Mucosa of rectum (tissue), 2 donors: ENCODE measurements around the gene COL18A1.

Source experiments
- H3K27ac ChIP-seq, 2 donors: one replicate each; pipeline ENCODE4 v1.7.0; 2013; ENCODE audit warnings: inconsistent platforms in 2 of 2, low read depth in 2 of 2, low read length in 2 of 2
- H3K27me3 ChIP-seq, 2 donors: one replicate each; pipeline ENCODE4 v1.7.0; 2013; ENCODE audit warnings: low read length in 2 of 2; ENCODE audit not compliant: control insufficient read depth in 2 of 2, insufficient read depth in 2 of 2
- H3K36me3 ChIP-seq, 2 donors: one replicate each; pipeline ENCODE4 v1.7.0; 2013; ENCODE audit warnings: low read length in 2 of 2; ENCODE audit not compliant: control insufficient read depth in 2 of 2, insufficient read depth in 2 of 2
- H3K4me1 ChIP-seq, 2 donors: one replicate each; pipeline ENCODE4 v1.7.0; 2013; ENCODE audit warnings: low read length in 2 of 2, mild to moderate bottlenecking in 1 of 2; ENCODE audit not compliant: control insufficient read depth in 2 of 2, insufficient read depth in 2 of 2
- H3K4me3 ChIP-seq, 2 donors: one replicate each; pipeline ENCODE4 v1.7.0; 2013; ENCODE audit warnings: low read length in 2 of 2
- H3K9ac ChIP-seq, 2 donors: one replicate each; pipeline ENCODE4 v1.7.0; 2013; ENCODE audit warnings: low read length in 2 of 2, low read depth in 1 of 2, mild to moderate bottlenecking in 1 of 2
- H3K9me3 ChIP-seq, 2 donors: one replicate each; pipeline ENCODE4 v1.7.0; 2013; ENCODE audit warnings: low read length in 2 of 2; ENCODE audit not compliant: control insufficient read depth in 2 of 2
- donor health status: healthy.
- donor health status: Normal muscosa, but diverticular disease.

The COL18A1 gene

DNA sequence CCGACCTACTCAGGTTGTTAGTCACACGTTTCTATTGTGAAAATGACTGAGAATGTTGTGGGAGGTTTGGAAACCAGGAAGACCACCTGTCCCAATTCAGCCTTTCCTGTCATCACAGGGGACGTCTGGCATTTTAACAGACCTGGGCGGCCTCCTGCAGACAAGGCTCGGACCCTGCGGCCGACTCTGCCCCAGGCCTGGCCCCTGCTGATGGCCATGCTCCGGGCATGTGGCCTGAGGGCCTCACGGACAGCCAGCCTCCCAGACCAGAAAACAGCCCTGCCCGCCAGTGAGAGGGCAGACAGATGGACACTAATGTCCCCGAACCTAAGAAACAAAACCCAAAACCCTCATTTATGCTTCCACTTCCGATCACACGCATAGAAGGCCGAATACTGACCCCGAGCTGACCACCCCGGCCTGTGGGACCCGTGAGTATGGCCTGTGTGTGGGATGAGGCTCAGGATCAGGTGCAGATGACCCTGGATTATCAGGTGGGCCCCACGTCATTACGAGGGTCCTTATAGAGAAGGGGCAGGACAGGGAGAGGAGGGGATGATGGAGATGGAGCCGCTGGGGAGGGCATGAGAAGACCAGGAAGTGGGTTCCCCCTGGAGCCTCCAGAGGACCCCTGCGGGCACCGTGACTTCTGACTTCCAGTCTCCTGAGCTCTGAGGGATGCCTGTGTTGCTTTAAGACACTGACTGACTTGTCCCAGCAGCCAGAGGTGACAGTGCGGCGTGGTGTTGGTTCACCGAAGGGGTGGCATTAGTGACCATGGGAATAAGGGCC, 9.6 kb downstream of the COL18A1 start:
- no peaks in the 10 kb centered on the region for H3K36me3 ChIP-seq
- no peaks in the 10 kb centered on the region for H3K27me3 ChIP-seq
- no peaks in the 10 kb centered on the region for H3K9me3 ChIP-seq
- H3K4me3 ChIP-seq: no peak overlapping the region
- H3K27ac ChIP-seq: no peak overlapping the region
- no peak overlapping the region for H3K9ac ChIP-seq
- no peaks in the 10 kb centered on the region for H3K4me1 ChIP-seq

DNA sequence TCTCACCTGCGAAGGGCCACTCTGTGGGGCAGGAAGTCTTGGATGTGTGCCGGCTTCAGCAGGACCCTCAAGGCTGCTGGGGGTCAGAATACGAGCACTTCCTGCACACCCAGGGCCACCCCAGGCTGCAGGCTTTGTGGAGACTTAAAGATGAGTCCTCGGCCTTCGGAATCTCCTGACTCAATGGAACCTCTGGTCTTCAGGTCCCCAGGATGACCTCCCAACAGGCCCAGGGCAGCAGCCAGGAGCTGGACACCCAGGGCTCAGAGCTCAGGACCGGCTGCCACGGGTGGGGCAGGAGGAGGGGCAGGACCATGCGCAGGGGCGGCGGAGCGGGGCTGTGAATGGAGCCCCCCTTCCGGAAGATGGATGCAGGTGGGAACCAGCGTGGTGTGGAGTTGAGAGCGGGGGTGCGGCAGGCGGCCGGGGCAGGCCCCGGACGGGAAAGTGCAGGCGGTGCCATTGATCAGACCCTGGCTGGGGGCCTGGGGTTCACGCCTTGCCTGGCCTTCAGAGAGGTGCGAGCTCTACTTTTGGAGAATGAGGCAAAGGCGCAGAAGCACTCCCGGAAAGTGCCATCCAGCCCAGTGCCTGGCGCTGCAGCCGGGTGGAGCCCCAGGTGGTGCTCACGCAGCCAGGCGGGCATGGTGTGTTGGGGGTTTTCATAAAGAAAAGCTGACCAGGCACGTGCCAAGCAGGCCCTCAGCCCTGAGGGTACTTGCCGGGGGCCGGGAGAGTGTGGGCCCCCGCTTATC, 10.4 kb downstream of the COL18A1 start:
- no peak overlapping the region for H3K9ac ChIP-seq
- no peaks in the 10 kb centered on the region for H3K9me3 ChIP-seq
- H3K4me1 ChIP-seq: no peaks in the 10 kb centered on the region
- no peaks in the 10 kb centered on the region for H3K36me3 ChIP-seq
- no peaks in the 10 kb centered on the region for H3K27me3 ChIP-seq
- no peak overlapping the region for H3K4me3 ChIP-seq
- H3K27ac ChIP-seq: no peak overlapping the region

DNA sequence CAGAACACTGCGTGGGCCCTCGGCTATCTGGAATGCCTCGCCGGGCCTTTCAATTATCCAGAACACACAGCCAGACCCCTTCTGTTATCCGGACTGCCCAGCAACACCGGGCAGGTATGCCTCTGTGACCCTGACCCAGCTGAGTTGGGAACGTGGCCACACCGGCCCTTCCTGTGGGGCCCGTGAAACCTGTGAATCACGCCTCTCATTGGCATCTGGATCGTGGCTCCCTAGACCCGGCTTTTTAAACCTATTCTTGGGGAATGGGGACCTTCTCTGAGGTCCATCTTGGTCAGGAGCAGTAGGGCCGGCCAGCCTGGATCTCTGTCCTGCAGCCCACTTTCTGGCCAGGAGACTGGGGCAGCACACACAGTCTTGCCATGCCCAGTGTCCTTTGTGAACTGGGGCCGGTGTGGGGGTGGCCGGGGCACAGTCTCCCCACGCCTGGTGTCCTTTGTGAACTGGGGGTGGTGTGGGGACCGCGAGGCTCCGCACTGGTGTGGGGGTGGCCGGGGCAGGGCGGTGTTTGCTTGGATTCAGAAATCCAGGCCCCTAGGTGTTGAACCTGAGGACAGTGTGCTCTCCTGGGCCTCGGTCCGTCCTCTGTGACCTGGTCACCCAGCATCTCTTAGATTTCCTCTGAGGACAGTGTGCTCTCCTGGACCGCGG, 11.1 kb downstream of the COL18A1 start:
- Histone ChIP-seq H3K4me3 (no peak overlapping the region), H3K36me3 (no peaks in the 10 kb centered on the region), H3K27ac (no peak overlapping the region), H3K4me1 (no peaks in the 10 kb centered on the region), H3K9ac (no peak overlapping the region), H3K27me3 (no peaks in the 10 kb centered on the region), H3K9me3 (no peaks in the 10 kb centered on the region)

DNA sequence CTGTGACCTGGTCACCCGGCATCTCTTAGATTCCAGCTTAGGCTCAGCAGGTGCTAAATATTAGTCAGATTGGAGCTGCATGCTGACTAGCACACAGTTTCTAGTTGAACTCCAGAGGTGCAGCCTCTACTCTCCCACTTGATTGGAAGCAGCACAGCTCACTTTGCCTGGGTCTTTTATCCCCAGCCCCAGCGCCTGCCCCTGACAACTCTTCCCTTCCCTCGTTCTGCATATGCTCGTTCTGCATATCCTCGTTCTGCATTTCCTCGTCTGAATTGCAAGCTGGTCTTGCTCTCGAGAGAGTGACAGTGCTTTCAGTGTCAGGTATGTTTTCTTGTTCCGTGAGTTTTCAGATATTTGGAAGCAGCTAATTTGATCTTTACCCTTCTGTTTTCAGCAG, 11.7 kb downstream of the COL18A1 start:
- Histone ChIP-seq H3K36me3 (no peaks in the 10 kb centered on the region), H3K9ac (no peak overlapping the region), H3K9me3 (no peaks in the 10 kb centered on the region), H3K27me3 (no peaks in the 10 kb centered on the region), H3K4me1 (peaks cover 0 to 1% of the 10 kb centered on the region in 2 donors), H3K27ac (no peak overlapping the region), H3K4me3 (no peak overlapping the region)

DNA sequence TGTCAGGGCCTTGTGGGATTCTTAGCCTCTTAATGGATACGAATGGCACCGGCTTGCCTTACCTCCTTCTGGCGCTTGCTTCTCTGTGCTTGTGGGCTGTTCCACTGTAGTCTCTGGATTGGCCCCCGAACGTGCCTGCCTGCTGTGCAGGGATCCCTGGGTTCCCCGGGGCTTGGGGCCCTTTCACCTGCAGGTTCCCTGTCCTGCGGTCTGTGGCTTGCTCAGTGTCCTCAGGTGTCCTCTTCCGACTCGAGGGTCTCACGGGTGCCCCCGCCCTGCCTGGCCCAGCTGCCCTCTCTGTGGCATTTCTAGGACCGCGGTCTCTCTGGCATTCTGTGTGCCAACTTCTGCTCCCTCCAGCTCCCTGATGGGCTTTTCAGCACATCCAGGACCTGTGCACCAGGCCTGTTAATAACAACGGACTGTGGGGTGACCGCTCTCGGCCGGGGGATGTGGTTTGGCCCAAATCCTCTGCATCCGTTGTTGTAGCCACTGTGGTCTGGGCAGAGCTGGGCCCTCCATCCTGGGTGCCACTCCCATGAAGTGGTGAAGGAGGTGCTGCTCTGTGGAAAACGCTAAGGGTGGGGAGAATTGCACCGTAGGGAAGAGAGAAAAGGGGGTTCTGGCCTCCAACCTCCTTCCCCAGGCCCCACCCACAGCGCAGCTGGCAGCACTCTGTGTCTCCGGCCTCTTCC, 12.4 kb downstream of the COL18A1 start:
- Histone ChIP-seq H3K27me3 (no peaks in the 10 kb centered on the region), H3K9ac (no peak overlapping the region), H3K4me3 (no peak overlapping the region), H3K4me1 (peaks cover 0 to 3% of the 10 kb centered on the region in 2 donors), H3K36me3 (no peaks in the 10 kb centered on the region), H3K27ac (no peak overlapping the region), H3K9me3 (no peaks in the 10 kb centered on the region)

DNA sequence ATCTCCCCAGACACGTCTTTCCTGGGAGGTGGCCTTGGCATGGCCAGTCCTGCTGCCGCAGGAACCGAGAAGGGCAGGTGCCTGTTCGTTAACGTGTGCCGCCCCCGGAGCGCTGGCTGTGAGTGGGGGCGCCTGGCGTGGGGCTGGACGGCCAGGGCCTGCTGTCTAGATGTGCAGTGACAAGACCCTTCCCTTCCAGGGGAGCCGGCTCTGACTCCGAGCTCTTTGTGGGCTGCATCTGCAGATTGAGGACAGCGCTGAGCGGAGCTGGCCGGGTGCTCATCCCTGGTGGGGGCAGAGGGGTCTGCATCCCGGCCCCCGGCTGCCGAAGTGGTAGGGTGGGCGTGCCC, 13.0 kb downstream of the COL18A1 start:
- Histone ChIP-seq H3K27me3 (no peaks in the 10 kb centered on the region), H3K4me1 (peaks cover 0 to 3% of the 10 kb centered on the region in 2 donors), H3K36me3 (no peaks in the 10 kb centered on the region), H3K27ac (no peak overlapping the region), H3K9me3 (no peaks in the 10 kb centered on the region), H3K9ac (no peak overlapping the region), H3K4me3 (no peak overlapping the region)

DNA sequence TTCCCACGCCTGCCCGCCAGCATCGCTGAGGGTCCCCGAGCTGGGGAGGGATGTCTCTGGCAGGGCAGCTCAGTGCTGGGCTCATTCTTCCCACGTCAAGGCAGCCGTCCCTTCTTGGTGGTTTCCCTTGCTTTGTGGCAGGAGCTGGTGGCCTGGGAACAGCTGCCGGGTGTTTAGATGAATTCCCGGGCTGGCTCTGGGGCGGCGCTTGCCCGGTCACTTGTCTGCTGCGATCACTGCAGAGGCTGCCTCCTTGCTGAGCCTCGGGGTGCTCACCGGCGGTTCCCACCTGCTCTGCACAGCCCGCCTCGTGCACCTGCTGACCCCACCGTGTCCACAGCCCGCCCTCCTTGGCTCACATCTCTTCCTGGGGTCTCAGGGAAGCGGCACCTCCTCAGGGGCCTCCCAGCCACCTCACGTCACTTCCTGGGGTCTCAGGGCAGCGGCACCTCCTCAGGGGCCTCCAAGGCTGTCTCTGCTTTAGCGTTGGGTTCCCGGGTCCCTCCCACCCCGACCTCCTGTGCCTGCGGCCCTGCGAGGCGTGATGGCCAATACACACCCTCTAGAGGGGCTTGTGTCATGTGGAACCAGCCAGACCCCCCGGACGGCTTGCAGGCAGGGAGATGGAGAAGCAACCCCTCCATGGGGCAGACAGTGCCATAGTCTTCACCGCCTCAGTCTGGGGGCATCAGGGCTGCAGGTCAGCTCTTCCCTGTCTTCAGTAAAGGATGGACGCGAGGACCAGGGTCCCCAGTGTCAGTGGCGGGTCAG, 13.5 kb downstream of the COL18A1 start:
- H3K36me3 ChIP-seq: no peaks in the 10 kb centered on the region
- peaks cover 0 to 3% of the 10 kb centered on the region in 2 donors for H3K4me1 ChIP-seq
- H3K27ac ChIP-seq: no peak overlapping the region
- no peak overlapping the region for H3K9ac ChIP-seq
- no peaks in the 10 kb centered on the region for H3K9me3 ChIP-seq
- H3K27me3 ChIP-seq: no peaks in the 10 kb centered on the region
- no peak overlapping the region for H3K4me3 ChIP-seq

DNA sequence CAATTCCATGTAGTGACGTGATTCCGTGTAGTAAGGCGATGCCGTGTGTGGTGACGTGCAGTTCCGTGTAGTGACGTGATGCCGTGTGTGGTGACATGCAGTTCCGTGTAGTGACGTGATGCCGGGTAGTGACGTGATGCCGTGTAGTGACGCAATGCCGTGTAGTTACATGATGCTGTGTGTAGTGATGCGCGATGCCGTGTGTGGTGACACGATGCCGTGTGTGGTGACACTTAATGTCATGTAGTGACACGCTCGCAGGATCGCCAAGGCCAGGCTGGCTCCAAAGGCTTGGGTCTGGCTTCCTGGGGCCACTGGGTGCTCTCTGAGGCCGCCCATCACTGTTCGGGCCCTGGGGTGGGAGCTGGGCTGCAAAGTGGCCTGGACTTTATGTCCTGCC, 14.2 kb downstream of the COL18A1 start:
- Histone ChIP-seq H3K36me3 (no peaks in the 10 kb centered on the region), H3K4me3 (no peak overlapping the region), H3K27me3 (no peaks in the 10 kb centered on the region), H3K27ac (no peak overlapping the region), H3K4me1 (peaks cover 0 to 3% of the 10 kb centered on the region in 2 donors), H3K9me3 (no peaks in the 10 kb centered on the region), H3K9ac (no peak overlapping the region)

DNA sequence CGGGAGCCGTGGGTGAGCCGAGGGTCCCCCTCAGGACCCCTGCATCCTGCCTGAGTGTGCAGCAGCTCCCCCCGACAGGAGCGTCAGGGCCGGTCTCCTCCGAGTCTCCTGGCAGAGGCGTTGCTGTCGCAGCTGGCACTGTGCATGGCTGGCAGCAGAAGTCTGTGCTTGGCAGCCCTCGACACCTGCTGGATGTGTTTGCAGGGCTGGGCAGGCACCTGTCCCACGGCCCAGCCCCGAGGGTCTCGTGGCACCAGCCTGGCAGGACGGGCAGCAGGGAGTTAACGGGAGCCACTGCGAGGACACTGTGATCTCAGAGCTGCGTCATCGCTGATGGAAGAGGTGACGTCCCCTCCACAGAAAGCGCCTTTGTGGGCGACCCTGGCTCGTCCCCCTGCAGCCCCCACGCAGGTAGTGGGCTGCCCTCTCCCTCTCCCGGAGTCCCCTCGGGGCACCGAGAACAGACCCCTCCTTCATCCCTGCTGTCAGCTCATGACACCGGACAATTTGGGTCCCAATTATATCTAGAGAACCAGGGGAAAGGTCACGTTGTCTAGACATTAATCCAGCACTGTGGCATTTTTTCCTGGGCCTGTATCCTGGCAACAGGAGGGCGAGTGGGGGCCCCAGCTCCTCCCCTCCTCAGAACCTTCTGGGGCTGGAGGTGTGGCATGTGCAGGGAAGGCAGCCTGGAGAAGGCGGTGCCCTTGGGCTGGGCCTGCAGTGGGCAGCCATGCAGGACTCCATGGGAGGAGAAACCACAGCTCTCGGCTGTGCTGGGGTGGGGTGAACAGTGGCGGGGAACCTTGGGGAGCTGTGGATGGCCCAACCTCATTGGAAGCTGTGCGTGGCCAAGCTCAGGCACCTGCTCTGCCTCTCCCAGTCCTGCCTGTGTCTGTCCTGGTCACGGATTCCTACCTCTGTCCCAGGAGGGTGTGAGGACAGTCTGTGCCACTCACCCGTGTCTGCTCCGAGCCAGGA, 15.4 kb downstream of the COL18A1 start:
- H3K4me3 ChIP-seq: no peak overlapping the region
- no peaks in the 10 kb centered on the region for H3K27me3 ChIP-seq
- no peak overlapping the region for H3K9ac ChIP-seq
- peaks cover 0 to 3% of the 10 kb centered on the region in 2 donors for H3K4me1 ChIP-seq
- no peaks in the 10 kb centered on the region for H3K9me3 ChIP-seq
- H3K27ac ChIP-seq: no peak overlapping the region
- H3K36me3 ChIP-seq: no peaks in the 10 kb centered on the region
